NT2/D1 (cell line): Measurements from ENCODE around the gene C2CD3.

Experiments used
- SUZ12 ChIP-seq: IDR thresholded peaks from 2 replicates; pipeline ENCODE4 v1.6.1; 2011; ENCODE audit not compliant: insufficient read length, insufficient read depth; ENCODE audit errors: extremely low read depth
- YY1 ChIP-seq: IDR thresholded peaks from 2 replicates; pipeline ENCODE4 v1.6.1; 2011; ENCODE audit not compliant: insufficient read length, insufficient read depth
- ZNF274 ChIP-seq: IDR thresholded peaks from 2 replicates; pipeline ENCODE4 v1.6.1; 2011; ENCODE audit warnings: mild to moderate bottlenecking, low read depth, low read length

- no peak for TF ChIP-seq YY1
- no peak for TF ChIP-seq ZNF274
- no peak for TF ChIP-seq SUZ12
Observed at GRCh38 chr11:74220376-74220775, 49.6 kb upstream of the C2CD3 start.
